MM.1S (cell line): ENCODE results near the gene DAZAP1.

ENCODE experiments used
- EZH2 ChIP-seq: fragments of 300-600 bp; sonication (generic); optimal IDR thresholded peaks from 2 replicates; pipeline ENCODE3; 2017; ENCODE audit warnings: low read depth, mild to moderate bottlenecking, antibody characterized with exemption, low read length, mixed read lengths
- TF ChIP-seq, protein P1 (sequence below): fragments of 300-600 bp; sonication (generic); IDR thresholded peaks from 2 replicates; pipeline ENCODE4 v1.5.1; 2016; ENCODE audit warnings: antibody characterized with exemption, low read length, mixed read lengths

DNA sequence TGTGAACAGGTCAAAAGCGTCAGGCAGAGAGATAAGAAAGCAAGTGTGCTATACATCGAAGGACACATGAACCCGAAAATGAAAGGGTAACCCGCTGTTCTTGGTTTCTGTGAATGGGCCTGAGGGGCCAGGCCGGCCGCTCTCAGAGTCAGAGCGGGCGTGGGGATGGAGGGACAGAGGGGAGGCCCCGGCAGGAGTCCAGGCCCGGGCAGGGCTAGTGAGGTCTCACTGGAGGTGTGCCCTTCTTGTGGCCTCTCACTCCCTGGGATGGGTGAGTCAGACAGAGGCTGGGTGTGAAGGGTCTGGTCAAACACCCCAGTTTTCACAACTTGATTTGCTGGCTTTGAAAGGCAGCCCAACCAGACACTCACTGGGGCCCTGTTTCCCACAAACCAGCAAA lies 41.1 kb upstream of the DAZAP1 start:
- TF ChIP-seq, protein P1, sequence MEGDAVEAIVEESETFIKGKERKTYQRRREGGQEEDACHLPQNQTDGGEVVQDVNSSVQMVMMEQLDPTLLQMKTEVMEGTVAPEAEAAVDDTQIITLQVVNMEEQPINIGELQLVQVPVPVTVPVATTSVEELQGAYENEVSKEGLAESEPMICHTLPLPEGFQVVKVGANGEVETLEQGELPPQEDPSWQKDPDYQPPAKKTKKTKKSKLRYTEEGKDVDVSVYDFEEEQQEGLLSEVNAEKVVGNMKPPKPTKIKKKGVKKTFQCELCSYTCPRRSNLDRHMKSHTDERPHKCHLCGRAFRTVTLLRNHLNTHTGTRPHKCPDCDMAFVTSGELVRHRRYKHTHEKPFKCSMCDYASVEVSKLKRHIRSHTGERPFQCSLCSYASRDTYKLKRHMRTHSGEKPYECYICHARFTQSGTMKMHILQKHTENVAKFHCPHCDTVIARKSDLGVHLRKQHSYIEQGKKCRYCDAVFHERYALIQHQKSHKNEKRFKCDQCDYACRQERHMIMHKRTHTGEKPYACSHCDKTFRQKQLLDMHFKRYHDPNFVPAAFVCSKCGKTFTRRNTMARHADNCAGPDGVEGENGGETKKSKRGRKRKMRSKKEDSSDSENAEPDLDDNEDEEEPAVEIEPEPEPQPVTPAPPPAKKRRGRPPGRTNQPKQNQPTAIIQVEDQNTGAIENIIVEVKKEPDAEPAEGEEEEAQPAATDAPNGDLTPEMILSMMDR, result no peak
- TF ChIP-seq EZH2, result no peak
